Brain pericyte (primary cell): ENCODE measurements around the gene THAP10.

Source experiments
- DNase-seq: peaks from one replicate; pipeline ENCODE4 v3.0.0-alpha.2; 2012; ENCODE audit warnings: low read depth, low spot score

THAP10 gene

GRCh38 chr15:70853973-70854665 is 38.1 kb downstream of the THAP10 start, which contains the start of gene LARP6:
TSS of gene LARP6 (minus strand) at chr15:70854157. CDS start at chr15:70854088, 69 bp downstream.
- DNase-seq: peak; percentile 92

GRCh38 chr15:70853318-70853972 is 38.8 kb downstream of the THAP10 start:
- no peak for DNase-seq

GRCh38 chr15:70852501-70853317 is 39.5 kb downstream of the THAP10 start:
- DNase-seq: no peak

- DNase-seq: no peak
These were observed 40.3 kb downstream of the THAP10 start for GRCh38 chr15:70851889-70852288.

GRCh38 chr15:70845602-70846360 is 46.5 kb downstream of the THAP10 start:
- DNase-seq: no peak

- DNase-seq: no peak
These were observed 54.8 kb downstream of the THAP10 start for GRCh38 chr15:70837476-70837875.

GRCh38 chr15:70835841-70836240 is 56.4 kb downstream of the THAP10 start:
- no peak for DNase-seq

- no peak for DNase-seq
These were observed 56.8 kb downstream of the THAP10 start for GRCh38 chr15:70835415-70835814.

- DNase-seq: no peak
These were observed 57.2 kb downstream of the THAP10 start for GRCh38 chr15:70834999-70835398.

- peak; percentile 53 for DNase-seq
These were observed 58.1 kb downstream of the THAP10 start for GRCh38 chr15:70833861-70834765.

- no peak for DNase-seq
These were observed 58.8 kb downstream of the THAP10 start for GRCh38 chr15:70833422-70833821.

- DNase-seq: no peak
These were observed 60.1 kb downstream of the THAP10 start for GRCh38 chr15:70832176-70832575.
